Measurements from ENCODE around the gene NLE1. TPM values are rescaled to one million over a fixed set of nuclear protein-coding genes. Genes with fewer than 3 reads are reported as not detected.

The NLE1 gene
- 10.0 TPM for polyA plus RNA-seq (2013, experiment 1 of 2)
- 9.9 TPM for polyA plus RNA-seq (2013, experiment 2 of 2)

GRCh38 chr17:35141681-35142466 is at the start of gene NLE1:
TSS of gene NLE1 (minus strand) at chr17:35142303. CDS start at chr17:35142275, 28 bp downstream.
- peak within 1 kb of the TSS; percentile 65 for H4K91ac ChIP-seq (ENCODE audit: low read depth, low read length, poor library complexity)
- peak; percentile 80 for DNase-seq (ENCODE audit: low spot score)
- no peaks in the 10 kb centered on the region for H3K4me1 ChIP-seq (ENCODE audit: control insufficient read depth in 2 of 2, insufficient read depth in 1 of 2, low read depth in 1 of 2, low read length in 2 of 2)
- peak within 1 kb of the TSS; percentile 62 for H2BK120ac ChIP-seq (ENCODE audit: low read depth, low read length)
- H3K18ac ChIP-seq (ENCODE audit: low read length), result peak within 1 kb of the TSS; percentile 93
- H3K9me3 ChIP-seq (replicated peaks in 1 of 2; ENCODE audit: control insufficient read depth in 2 of 2, insufficient read depth in 1 of 2, low read depth in 1 of 2, low read length in 2 of 2), result no peaks in the 10 kb centered on the region
- no peak within 1 kb of the TSS for H3K27ac ChIP-seq (replicated peaks; ENCODE audit: low read length)
- H3K36me3 ChIP-seq (replicated peaks in 1 of 2; ENCODE audit: control insufficient read depth in 2 of 2, insufficient read depth in 2 of 2, low read length in 2 of 2), result peaks cover 24 to 33% of the 10 kb centered on the region in 2 donors
- peak within 1 kb of the TSS; percentile 34 for H2AK5ac ChIP-seq (ENCODE audit: low read depth, low read length)
- peak within 1 kb of the TSS; percentile 91 for H2BK12ac ChIP-seq (ENCODE audit: low read length)
- H2AFZ ChIP-seq (ENCODE audit: low read length), result peak within 1 kb of the TSS; percentile 95
- peak within 1 kb of the TSS; percentile 98 for H3K23ac ChIP-seq (ENCODE audit: low read depth, low read length, poor library complexity)
- peak within 1 kb of the TSS; percentile 66 for H3K4me2 ChIP-seq (ENCODE audit: insufficient read depth, low read length, poor library complexity, severe bottlenecking)
- peak within 1 kb of the TSS; percentile 85 for H3K14ac ChIP-seq (ENCODE audit: low read length)
- peaks cover 0 to 6% (median 0%) of the 10 kb centered on the region in 3 experiments for H3K27me3 ChIP-seq (ENCODE audit: control insufficient read depth in 3 of 3, insufficient read depth in 3 of 3, low read depth in 1 of 3, low read length in 3 of 3)
- no peak within 1 kb of the TSS for H4K8ac ChIP-seq (ENCODE audit: low read depth, low read length)
- peak within 1 kb of the TSS; percentile 98 for H3K9ac ChIP-seq (ENCODE audit: low read depth, low read length, poor library complexity)
- WGBS, 2 donors (ENCODE audit: extremely low coverage in 2 of 2, insufficient read length in 2 of 2, insufficient replicate concordance in 1 of 2), result no CpG with 5 or more reads among the region's 65 CpGs
- no peak within 1 kb of the TSS for H2BK5ac ChIP-seq (ENCODE audit: low read length)
- no peak within 1 kb of the TSS for H2BK15ac ChIP-seq (ENCODE audit: low read length)
- peak within 1 kb of the TSS; percentile 90 to 94 for H3K4me3 ChIP-seq (ENCODE audit: low read length in 2 of 2)
- no peak within 1 kb of the TSS for H3K4ac ChIP-seq (ENCODE audit: low read length)
- H3K79me1 ChIP-seq (ENCODE audit: low read depth, low read length), result no peaks in the 10 kb centered on the region

GRCh38 chr17:35191001-35191695 is 49.0 kb upstream of the NLE1 start:
- Histone ChIP-seq H3K9me3 (replicated peaks in 1 of 2; ENCODE audit: control insufficient read depth in 2 of 2, insufficient read depth in 1 of 2, low read depth in 1 of 2, low read length in 2 of 2) (no peaks in the 10 kb centered on the region), H2AK5ac (ENCODE audit: low read depth, low read length) (no peak overlapping the region), H3K27me3 (ENCODE audit: control insufficient read depth in 3 of 3, insufficient read depth in 3 of 3, low read depth in 1 of 3, low read length in 3 of 3) (no peaks in the 10 kb centered on the region), H3K23ac (ENCODE audit: low read depth, low read length, poor library complexity) (no peak overlapping the region), H4K8ac (ENCODE audit: low read depth, low read length) (no peak overlapping the region), H4K91ac (ENCODE audit: low read depth, low read length, poor library complexity) (no peak overlapping the region), H3K4me1 (ENCODE audit: control insufficient read depth in 2 of 2, insufficient read depth in 1 of 2, low read depth in 1 of 2, low read length in 2 of 2) (peaks cover 0 to 3% of the 10 kb centered on the region in 2 donors), H3K9ac (ENCODE audit: low read depth, low read length, poor library complexity) (no peak overlapping the region), H2BK15ac (ENCODE audit: low read length) (no peak overlapping the region), H3K79me1 (ENCODE audit: low read depth, low read length) (no peaks in the 10 kb centered on the region), H2BK12ac (ENCODE audit: low read length) (no peak overlapping the region), H2AFZ (ENCODE audit: low read length) (no peak overlapping the region), H2BK5ac (ENCODE audit: low read length) (no peak overlapping the region), H3K4me2 (ENCODE audit: insufficient read depth, low read length, poor library complexity, severe bottlenecking) (no peak overlapping the region), H3K14ac (ENCODE audit: low read length) (no peak overlapping the region), H3K4ac (ENCODE audit: low read length) (no peak overlapping the region), H3K27ac (replicated peaks; ENCODE audit: low read length) (no peak overlapping the region), H3K36me3 (replicated peaks in 1 of 2; ENCODE audit: control insufficient read depth in 2 of 2, insufficient read depth in 2 of 2, low read length in 2 of 2) (no peaks in the 10 kb centered on the region), H3K4me3 (ENCODE audit: low read length in 2 of 2) (no peak overlapping the region), H2BK120ac (ENCODE audit: low read depth, low read length) (no peak overlapping the region), H3K18ac (ENCODE audit: low read length) (no peak overlapping the region)
- no peak for DNase-seq (ENCODE audit: low spot score)
- no CpG with 5 or more reads among the region's 11 CpGs for WGBS, 2 donors (ENCODE audit: extremely low coverage in 2 of 2, insufficient read length in 2 of 2, insufficient replicate concordance in 1 of 2)

- no CpG with 5 or more reads among the region's 3 CpGs for WGBS, 2 donors (ENCODE audit: extremely low coverage in 2 of 2, insufficient read length in 2 of 2, insufficient replicate concordance in 1 of 2)
- Histone ChIP-seq H2BK5ac (ENCODE audit: low read length) (no peak overlapping the region), H3K18ac (ENCODE audit: low read length) (no peak overlapping the region), H3K4ac (ENCODE audit: low read length) (no peak overlapping the region), H3K23ac (ENCODE audit: low read depth, low read length, poor library complexity) (no peak overlapping the region), H2AK5ac (ENCODE audit: low read depth, low read length) (no peak overlapping the region), H2BK15ac (ENCODE audit: low read length) (no peak overlapping the region), H3K4me2 (ENCODE audit: insufficient read depth, low read length, poor library complexity, severe bottlenecking) (no peak overlapping the region), H3K9ac (ENCODE audit: low read depth, low read length, poor library complexity) (no peak overlapping the region), H3K4me3 (ENCODE audit: low read length in 2 of 2) (no peak overlapping the region), H3K9me3 (replicated peaks in 1 of 2; ENCODE audit: control insufficient read depth in 2 of 2, insufficient read depth in 1 of 2, low read depth in 1 of 2, low read length in 2 of 2) (no peaks in the 10 kb centered on the region), H3K14ac (ENCODE audit: low read length) (no peak overlapping the region), H3K79me1 (ENCODE audit: low read depth, low read length) (no peaks in the 10 kb centered on the region), H2AFZ (ENCODE audit: low read length) (no peak overlapping the region), H2BK12ac (ENCODE audit: low read length) (no peak overlapping the region), H4K91ac (ENCODE audit: low read depth, low read length, poor library complexity) (no peak overlapping the region), H3K36me3 (replicated peaks in 1 of 2; ENCODE audit: control insufficient read depth in 2 of 2, insufficient read depth in 2 of 2, low read length in 2 of 2) (no peaks in the 10 kb centered on the region), H3K27me3 (ENCODE audit: control insufficient read depth in 3 of 3, insufficient read depth in 3 of 3, low read depth in 1 of 3, low read length in 3 of 3) (peaks cover 0 to 5% (median 0%) of the 10 kb centered on the region in 3 experiments), H2BK120ac (ENCODE audit: low read depth, low read length) (no peak overlapping the region), H3K4me1 (ENCODE audit: control insufficient read depth in 2 of 2, insufficient read depth in 1 of 2, low read depth in 1 of 2, low read length in 2 of 2) (peaks cover 0 to 3% of the 10 kb centered on the region in 2 donors), H3K27ac (replicated peaks; ENCODE audit: low read length) (no peak overlapping the region), H4K8ac (ENCODE audit: low read depth, low read length) (no peak overlapping the region)
- DNase-seq (ENCODE audit: low spot score), result no peak
Measured at GRCh38 chr17:35189291-35189690, 47.2 kb upstream of the NLE1 start.

- no CpG with 5 or more reads among the region's 2 CpGs for WGBS, 2 donors (ENCODE audit: extremely low coverage in 2 of 2, insufficient read length in 2 of 2, insufficient replicate concordance in 1 of 2)
- no peak overlapping the region for H3K18ac ChIP-seq (ENCODE audit: low read length)
Measured at GRCh38 chr17:35188111-35188510, 46.0 kb upstream of the NLE1 start.

More at GRCh38 chr17:35188111-35188510, 46.0 kb upstream of the NLE1 start:
- peaks cover 0 to 5% (median 0%) of the 10 kb centered on the region in 3 experiments for H3K27me3 ChIP-seq (ENCODE audit: control insufficient read depth in 3 of 3, insufficient read depth in 3 of 3, low read depth in 1 of 3, low read length in 3 of 3)
- H2BK12ac ChIP-seq (ENCODE audit: low read length), result no peak overlapping the region
- peaks cover 0 to 3% of the 10 kb centered on the region in 2 donors for H3K4me1 ChIP-seq (ENCODE audit: control insufficient read depth in 2 of 2, insufficient read depth in 1 of 2, low read depth in 1 of 2, low read length in 2 of 2)
- no peaks in the 10 kb centered on the region for H3K79me1 ChIP-seq (ENCODE audit: low read depth, low read length)
- no peak overlapping the region for H2AFZ ChIP-seq (ENCODE audit: low read length)
- no peak overlapping the region for H4K8ac ChIP-seq (ENCODE audit: low read depth, low read length)
- no peak overlapping the region for H3K4ac ChIP-seq (ENCODE audit: low read length)
- H2BK120ac ChIP-seq (ENCODE audit: low read depth, low read length), result no peak overlapping the region
- H2AK5ac ChIP-seq (ENCODE audit: low read depth, low read length), result no peak overlapping the region
- DNase-seq (ENCODE audit: low spot score), result no peak
- H3K4me2 ChIP-seq (ENCODE audit: insufficient read depth, low read length, poor library complexity, severe bottlenecking), result no peak overlapping the region
- no peak overlapping the region for H3K9ac ChIP-seq (ENCODE audit: low read depth, low read length, poor library complexity)
- H3K36me3 ChIP-seq (replicated peaks in 1 of 2; ENCODE audit: control insufficient read depth in 2 of 2, insufficient read depth in 2 of 2, low read length in 2 of 2), result no peaks in the 10 kb centered on the region
- no peak overlapping the region for H3K23ac ChIP-seq (ENCODE audit: low read depth, low read length, poor library complexity)
- no peak overlapping the region for H3K27ac ChIP-seq (replicated peaks; ENCODE audit: low read length)
- H2BK15ac ChIP-seq (ENCODE audit: low read length), result no peak overlapping the region
- no peak overlapping the region for H4K91ac ChIP-seq (ENCODE audit: low read depth, low read length, poor library complexity)
- H3K9me3 ChIP-seq (replicated peaks in 1 of 2; ENCODE audit: control insufficient read depth in 2 of 2, insufficient read depth in 1 of 2, low read depth in 1 of 2, low read length in 2 of 2), result no peaks in the 10 kb centered on the region
- H2BK5ac ChIP-seq (ENCODE audit: low read length), result no peak overlapping the region
- H3K4me3 ChIP-seq (ENCODE audit: low read length in 2 of 2), result no peak overlapping the region
- no peak overlapping the region for H3K14ac ChIP-seq (ENCODE audit: low read length)

Data from neuronal stem cell (in vitro differentiated cells).